GM21423 (cell line): ENCODE results near the gene TMEM109.

ENCODE experiments used
- ATAC-seq: cut with Tn5 transposase; IDR thresholded peaks from one replicate; pipeline ENCODE4 v1.9.1; 2021; ENCODE audit warnings: mild to moderate bottlenecking, moderate library complexity; ENCODE audit not compliant: unreplicated experiment

Gene TMEM109

DNA sequence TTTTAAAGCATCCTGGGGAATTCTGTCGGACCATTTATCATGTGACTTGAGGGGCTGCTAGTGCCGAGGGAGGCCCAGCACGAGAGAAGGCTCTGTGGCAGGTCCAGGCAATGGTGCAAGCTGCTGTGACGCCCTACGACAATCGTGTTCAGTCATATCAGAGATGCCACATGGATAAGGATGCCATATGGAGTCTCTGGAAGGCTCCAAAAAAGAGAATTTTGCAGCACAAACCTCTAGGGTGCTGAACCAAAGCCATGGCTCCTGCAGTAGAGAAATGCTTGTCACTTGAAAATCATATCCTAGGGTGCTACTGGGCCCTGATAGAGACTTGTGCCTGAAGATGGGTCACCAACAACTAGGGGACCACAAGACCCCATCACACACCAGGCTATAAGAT, 50.8 kb downstream of the TMEM109 start:
- no peak for ATAC-seq

DNA sequence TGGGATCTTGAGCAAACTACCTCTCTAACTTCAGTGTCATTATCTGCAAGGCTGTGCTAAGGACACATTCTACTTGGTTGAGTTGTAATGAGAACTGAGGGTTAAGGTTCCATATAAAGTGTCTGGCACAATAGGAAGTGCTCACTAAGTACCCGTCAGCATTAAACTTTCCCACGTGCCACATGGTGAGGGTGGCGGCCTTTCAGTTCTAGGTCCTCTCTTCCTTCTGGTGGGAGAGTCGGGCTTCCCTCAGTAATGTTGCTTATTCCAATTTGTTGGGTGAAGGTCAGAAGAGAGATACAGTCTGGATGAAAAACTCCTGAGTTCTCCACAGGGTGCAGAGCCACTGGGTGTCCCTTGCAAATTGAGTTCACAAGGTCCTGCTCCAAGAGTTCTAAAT, 52.9 kb downstream of the TMEM109 start:
- no peak for ATAC-seq

DNA sequence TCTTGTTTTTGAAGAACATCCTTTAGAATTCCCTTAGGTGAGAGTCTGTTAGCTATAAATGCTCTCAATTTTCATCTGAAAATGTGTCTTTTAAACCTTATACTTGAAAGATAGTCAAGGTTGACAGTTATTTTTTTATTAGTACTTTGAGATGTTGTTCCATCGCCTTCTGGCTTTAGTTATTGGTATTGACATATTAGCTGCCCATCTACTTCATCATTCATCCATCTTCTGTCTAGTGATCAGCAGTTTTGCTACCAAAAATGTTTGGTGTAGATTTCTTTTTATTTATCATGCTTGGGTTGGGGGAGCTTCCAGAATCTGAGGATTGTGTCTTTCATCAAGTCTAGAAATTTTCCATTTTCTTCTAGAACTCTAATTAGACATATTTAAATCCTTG, 54.3 kb downstream of the TMEM109 start:
- no peak for ATAC-seq

DNA sequence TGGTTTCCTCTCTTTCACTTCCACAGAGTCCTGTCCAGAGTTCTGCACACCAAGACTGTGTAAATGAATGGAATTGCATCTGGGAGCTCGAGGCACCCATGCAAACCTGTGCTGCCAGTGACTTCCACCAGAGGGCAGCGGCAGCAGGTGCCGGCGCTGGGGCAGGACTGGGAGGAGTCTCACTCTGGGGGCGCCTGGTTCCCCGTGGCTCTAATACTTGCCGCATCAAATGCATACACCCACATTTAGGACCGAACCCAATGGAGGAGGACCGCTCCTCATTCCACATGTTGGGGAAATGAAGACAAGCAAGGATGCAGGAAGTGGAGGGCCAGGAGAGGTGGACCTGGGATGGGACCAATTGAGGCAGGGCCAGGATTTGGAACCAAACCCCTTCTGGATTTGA, 56.4 kb downstream of the TMEM109 start:
- no peak for ATAC-seq

DNA sequence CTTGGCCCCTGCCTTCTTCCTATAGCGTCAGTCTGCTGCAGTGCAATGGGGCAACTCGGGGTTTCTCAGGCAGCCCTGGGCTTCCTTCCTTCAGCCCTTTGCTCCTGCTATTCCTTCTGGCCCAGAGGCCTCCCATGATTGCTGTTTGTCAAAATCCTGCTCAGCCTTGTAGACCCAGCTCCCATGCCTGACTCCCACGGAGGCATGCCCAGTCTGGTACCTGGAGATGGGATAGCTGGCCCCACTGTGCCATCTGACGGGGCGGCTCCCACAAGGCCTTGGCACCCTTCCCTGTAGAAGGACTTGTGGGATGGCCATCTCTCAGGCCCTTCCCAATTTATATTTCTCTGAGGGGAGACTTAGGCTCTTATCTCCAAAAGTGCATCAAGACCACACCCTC, 56.9 kb downstream of the TMEM109 start:
- no peak for ATAC-seq

GRCh38 chr11:60971520-60971919, 57.6 kb downstream of the TMEM109 start, which contains the start of gene CD6:
Gene CD6, plus strand, starts transcription at chr11:60971680. Its CDS starts 186 bp downstream, at chr11:60971866.
- no peak for ATAC-seq

GRCh38 chr11:60972182-60973030, 58.4 kb downstream of the TMEM109 start:
- no peak for ATAC-seq
